AG20443 (cell line): Measurements from ENCODE around the gene XIST.
A peak's percentile ranks its signal among the peaks of the same experiment; 100 is the strongest.
"Not testable (repeated sequence)": the region's sequence is repeated elsewhere in the genome, so short reads cannot be mapped to it uniquely, and the experiment has no call there.

Source experiments
- DNase-seq: peaks from one replicate; pipeline ENCODE4 v3.0.0; 2012; ENCODE audit warnings: low spot score, mixed read lengths

The XIST gene

GRCh38 chrX:73839152-73839551, 13.4 kb downstream of the XIST start:
- no peak for DNase-seq

- no peak for DNase-seq
Measured at GRCh38 chrX:73838123-73838522, 14.4 kb downstream of the XIST start.

DNA sequence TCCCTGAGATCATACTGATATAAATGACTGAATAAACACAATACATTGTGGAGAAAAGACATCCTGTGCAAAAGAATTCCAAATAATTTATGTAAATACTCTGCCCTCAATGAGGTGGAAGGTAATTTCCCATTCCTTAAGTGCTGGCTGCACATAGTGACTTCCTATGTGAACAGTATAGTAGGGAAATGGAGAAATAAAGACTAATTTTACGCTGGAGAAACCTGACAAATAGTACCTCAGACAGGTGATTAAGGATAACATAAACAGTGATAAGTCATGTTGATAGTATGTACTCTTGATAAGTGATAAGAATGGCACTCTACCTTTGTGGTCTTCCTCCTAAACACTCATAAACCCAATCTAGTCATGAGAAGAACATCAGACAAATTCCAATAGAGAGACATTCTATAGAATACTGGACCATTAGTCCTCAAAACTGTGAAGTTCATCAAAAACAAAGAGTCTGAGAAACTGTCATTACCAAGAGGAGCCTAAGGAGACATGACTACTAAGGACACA, 15.5 kb downstream of the XIST start:
- no peak for DNase-seq

DNA sequence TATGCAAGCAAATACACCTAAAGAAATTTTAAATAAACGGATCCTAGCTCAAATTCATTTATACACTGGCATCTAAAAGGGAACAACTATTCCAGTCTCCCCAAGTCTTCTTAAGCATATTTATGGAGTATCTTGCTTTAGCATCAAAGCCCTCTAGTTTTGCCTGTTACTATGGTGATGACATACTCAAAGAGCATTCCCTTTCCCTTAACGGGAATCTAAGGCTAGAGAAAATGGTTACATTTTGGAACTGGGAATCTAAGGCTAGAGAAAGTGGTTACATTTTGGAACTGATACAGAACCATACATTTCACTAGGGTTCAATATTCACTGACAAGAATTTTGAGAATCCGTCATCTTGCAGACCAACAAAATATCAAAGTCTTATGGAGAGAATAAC, 18.3 kb downstream of the XIST start:
- no peak for DNase-seq

- DNase-seq: no peak
Measured at GRCh38 chrX:73832319-73832718, 20.2 kb downstream of the XIST start.

GRCh38 chrX:73831500-73831899, 21.0 kb downstream of the XIST start:
- DNase-seq: no peak

- no peak for DNase-seq
Measured at GRCh38 chrX:73830489-73831414, 21.8 kb downstream of the XIST start.

DNA sequence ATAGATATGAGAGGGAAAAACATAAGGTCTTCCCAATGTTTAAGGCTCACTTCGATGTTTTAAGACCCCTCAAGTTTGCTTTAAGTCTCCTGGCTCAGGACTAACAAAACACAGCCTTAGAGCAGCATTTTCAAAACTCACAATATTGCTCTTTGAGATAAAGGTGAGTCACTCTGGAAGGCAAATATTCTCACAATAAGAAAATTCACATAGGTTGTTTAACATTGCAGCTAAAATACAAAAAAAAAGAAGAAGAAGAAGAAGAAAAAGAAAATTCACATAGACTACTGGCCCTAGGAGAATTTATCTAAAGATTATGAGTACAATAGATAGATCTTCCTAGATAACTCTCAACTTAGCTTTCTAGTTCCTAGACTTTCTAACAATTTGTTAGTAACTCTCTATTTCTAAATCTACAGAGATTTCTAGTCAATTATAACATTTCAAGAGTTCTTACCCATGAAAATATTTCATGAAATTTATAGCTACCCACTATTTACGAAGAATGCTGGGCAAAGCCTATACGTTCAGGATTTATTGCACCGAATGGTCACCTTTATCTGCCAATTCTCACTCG, 22.5 kb downstream of the XIST start:
- DNase-seq: no peak

- DNase-seq: no peak
Measured at GRCh38 chrX:73828080-73828720, 24.3 kb downstream of the XIST start.

DNA sequence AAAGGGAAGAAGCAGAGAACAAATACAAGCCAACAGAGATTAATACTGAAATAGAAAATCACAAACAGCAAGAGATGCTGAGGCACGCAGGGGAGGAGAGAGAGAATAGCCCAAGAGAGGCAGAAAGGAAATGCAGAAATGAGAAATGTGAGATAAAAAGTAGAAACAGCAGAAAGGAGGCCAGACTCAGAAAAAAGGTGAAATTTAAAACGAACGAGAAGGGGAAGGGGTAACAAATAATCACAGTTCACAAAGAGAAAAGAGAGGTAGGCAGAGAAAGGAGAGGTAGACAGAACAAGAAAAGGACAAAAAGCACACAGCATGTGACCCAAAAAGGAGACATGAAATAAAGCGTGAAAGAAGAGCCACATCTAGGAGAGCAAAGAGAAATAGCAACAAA, 25.1 kb downstream of the XIST start:
- DNase-seq: no peak

DNA sequence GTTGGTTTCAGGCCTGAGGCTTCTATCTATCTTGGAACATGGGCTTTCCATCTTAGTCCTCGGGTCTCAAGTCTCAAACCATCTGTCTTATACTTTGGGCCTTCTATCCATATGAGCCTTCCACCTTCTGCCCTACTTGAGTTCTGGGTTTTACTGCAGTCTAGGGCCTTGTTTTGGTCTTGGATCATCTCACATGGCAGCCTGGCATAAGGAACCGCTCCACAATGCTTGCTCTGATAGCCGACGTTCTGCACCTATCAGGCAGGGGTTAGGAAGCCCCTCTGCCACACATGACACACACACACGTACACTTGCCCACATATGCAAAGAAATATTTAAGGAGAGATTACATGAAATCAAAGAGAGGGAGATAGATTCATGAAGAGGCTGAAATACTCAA, 25.5 kb downstream of the XIST start:
- no peak for DNase-seq

DNA sequence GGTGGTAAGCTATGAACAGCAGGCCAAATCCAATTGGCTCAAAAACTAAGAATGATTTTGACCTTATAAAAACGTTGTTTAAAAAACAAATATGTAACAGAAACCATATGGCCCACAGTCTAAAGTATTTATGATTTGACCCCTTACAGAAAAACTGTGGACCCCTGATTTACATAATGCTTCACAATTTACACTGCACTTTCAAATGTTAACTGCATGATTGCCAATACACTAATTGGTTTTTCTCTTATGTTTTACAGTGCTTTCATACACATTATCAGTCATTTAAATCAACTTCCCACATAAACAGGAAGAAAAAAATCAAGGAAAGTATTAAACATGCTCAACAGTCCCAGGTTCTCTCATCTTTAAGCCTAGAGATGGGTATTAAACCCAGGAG, 26.9 kb downstream of the XIST start:
- DNase-seq: no peak

- DNase-seq: no peak
Measured at GRCh38 chrX:73823473-73824004, 29.0 kb downstream of the XIST start.

- no peak for DNase-seq
Measured at GRCh38 chrX:73822775-73823174, 29.7 kb downstream of the XIST start.

DNA sequence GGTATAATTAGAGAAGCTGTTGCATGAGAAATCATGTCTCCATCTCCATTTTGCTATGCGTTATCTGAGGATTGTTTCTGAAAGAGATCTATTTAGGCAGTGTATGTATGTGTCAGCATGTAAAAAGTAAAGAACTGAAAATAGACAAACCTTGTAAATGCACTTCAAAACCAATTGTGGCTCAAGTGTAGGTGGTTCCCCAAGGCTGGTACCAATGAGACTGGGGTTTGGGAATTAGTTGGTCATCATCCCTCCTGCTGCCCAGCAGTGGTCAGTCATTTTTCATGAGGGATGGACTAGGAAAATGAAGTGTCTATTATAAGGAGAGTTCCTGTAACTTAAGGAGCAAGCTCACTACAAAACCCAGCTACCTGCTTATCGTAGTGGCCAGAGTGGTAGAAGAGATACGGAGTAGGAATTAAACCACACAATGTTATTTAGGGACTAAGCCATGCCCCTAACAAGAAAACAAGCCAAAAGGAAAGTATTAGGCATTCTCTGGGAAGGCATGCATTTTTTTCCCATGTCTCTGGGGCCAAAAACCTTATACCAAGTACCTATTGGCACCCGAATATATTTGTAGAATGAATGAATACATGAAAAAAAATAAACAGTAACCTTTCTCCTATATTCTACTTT, 30.5 kb downstream of the XIST start:
- DNase-seq: no peak

DNA sequence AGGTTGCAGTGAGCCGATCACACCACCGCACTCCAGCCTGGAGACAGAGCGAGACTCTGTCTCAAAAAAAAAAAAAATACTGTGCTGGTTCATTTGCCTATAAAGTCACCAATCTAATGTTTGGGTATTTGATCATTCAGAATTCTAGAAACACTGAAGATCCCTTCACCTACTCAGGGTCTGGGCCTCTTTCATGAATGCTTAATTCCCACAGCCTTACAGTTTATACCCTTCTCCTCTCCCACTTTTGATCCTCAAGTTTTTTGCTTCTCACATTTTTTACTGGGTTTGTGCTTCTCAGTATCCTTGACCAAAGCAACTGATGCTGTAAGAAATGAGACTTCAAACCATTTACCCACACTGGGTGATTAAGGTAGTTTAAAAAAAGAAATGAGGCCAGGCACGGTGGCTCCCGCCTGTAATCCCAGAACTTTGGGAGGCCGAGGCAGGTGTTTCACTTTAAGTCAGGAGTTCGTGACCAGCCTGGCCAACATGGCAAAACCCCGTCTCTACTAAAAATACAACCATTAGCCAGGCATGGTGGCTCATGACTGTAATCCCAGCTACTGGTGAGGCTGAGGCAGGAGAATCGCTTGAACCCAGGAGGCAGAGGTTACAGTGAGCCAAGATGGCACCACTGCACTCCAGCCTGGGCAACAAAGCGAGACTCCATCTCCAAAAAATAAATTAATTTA, 32.5 kb downstream of the XIST start:
- not testable (repeated sequence) for DNase-seq

GRCh38 chrX:73818200-73819116, 34.1 kb downstream of the XIST start:
- DNase-seq: no peak

GRCh38 chrX:73817393-73818199, 34.9 kb downstream of the XIST start:
- peak; percentile 8 for DNase-seq

GRCh38 chrX:73812256-73812655, 40.3 kb downstream of the XIST start:
- peak; percentile 7 for DNase-seq

GRCh38 chrX:73804109-73804508, 48.4 kb downstream of the XIST start:
- not testable (repeated sequence) for DNase-seq
